HepG2 (cell line): ENCODE measurements around the gene MTA1. TPM values are rescaled to one million over a fixed set of nuclear protein-coding genes. Genes with fewer than 3 reads are reported as not detected.

Experiments
- CHD4 ChIP-seq: fragments of 200-600 bp; sonication (generic); IDR thresholded peaks from 2 replicates; pipeline ENCODE4 v1.7.0; 2017; ENCODE audit warnings: mild to moderate bottlenecking, low read length, borderline replicate concordance
- HDAC1 ChIP-seq: sonication (generic); formaldehyde crosslinking; IDR thresholded peaks from 2 replicates; pipeline ENCODE4 v1.5.1; 2020; ENCODE audit warnings: mild to moderate bottlenecking, missing genetic modification reagents
- HMGXB3 ChIP-seq: sonication (generic); formaldehyde crosslinking; IDR thresholded peaks from 2 replicates; pipeline ENCODE4 v1.4.0; 2020; ENCODE audit warnings: missing genetic modification reagents, borderline replicate concordance
- KAT7 ChIP-seq: IDR thresholded peaks from 2 replicates; pipeline ENCODE4 v1.6.1; 2018; ENCODE audit warnings: borderline replicate concordance, missing compliant biosample characterization
- NR2F6 ChIP-seq, 2 experiments: IDR thresholded peaks; 2 replicates each; pipeline ENCODE4 v1.6.1; 2016; ENCODE audit warnings: antibody characterized with exemption in 1 of 2, mild to moderate bottlenecking in 1 of 2
- PLRG1 ChIP-seq: fragments of 450-650 bp; conservative IDR thresholded peaks from 2 replicates; pipeline ENCODE4 v1.6.1; 2016
- TBP ChIP-seq: sonication (generic); formaldehyde crosslinking; IDR thresholded peaks from 2 replicates; pipeline ENCODE4 v1.5.0; 2020; ENCODE audit warnings: missing genetic modification reagents
- ZNF557 ChIP-seq: sonication (generic); formaldehyde crosslinking; IDR thresholded peaks from 2 replicates; pipeline ENCODE4 v1.4.0; 2020; ENCODE audit warnings: missing genetic modification reagents
- ZNF646 ChIP-seq: sonication (generic); formaldehyde crosslinking; IDR thresholded peaks from 2 replicates; pipeline ENCODE4 v1.9.0; 2021; ENCODE audit warnings: mild to moderate bottlenecking, missing genetic modification reagents
- ZNF780A ChIP-seq: sonication (generic); formaldehyde crosslinking; IDR thresholded peaks from 2 replicates; pipeline ENCODE4 v1.8.0; 2022; ENCODE audit warnings: mild to moderate bottlenecking, missing genetic modification reagents, moderate library complexity
- polyA plus RNA-seq, 8 experiments: library from polyadenylated mRNA; depleted of rRNA in 3 of 8; stranded (reverse) in 7 of 8; unstranded in 1 of 8; fragments of >200 nt; fragmentation: Illumina TruSeq in 4 of 8; extraction: Trizol in 4 of 8; gene quantifications; 2 replicates each; pipeline versions ENCODE4 v1.2.1 to v1.2.3, GENCODE V29; 2011 to 2016; ENCODE audit warnings: low read depth in 4 of 8, missing spikeins in 1 of 8, mixed read lengths in 1 of 8; ENCODE audit not compliant: insufficient read depth in 1 of 8
- total RNA-seq, 5 experiments: library from RNA; depleted of rRNA; stranded (reverse); fragments of >200 nt; fragmentation: Illumina TruSeq; extraction: Trizol; gene quantifications; 2 replicates each; pipeline ENCODE4 v1.2.3, GENCODE V29; 2016; ENCODE audit warnings: low read depth in 1 of 5
- TF ChIP-seq, protein P1 (sequence below): sonication (generic); formaldehyde crosslinking; IDR thresholded peaks from 2 replicates; pipeline ENCODE4 v1.5.0; 2020; ENCODE audit warnings: mild to moderate bottlenecking, missing genetic modification reagents, borderline replicate concordance
- TF ChIP-seq, protein P2 (sequence below): sonication (generic); formaldehyde crosslinking; IDR thresholded peaks from 2 replicates; pipeline ENCODE4 v1.8.1; 2023; ENCODE audit warnings: mild to moderate bottlenecking, missing genetic modification reagents

The MTA1 gene
- total and polyA plus RNA-seq, 2 of the 13 experiments (the other 11 are each of a cell fraction or from before 2014, with no cell fraction given): 35.2 to 85.8 TPM

DNA sequence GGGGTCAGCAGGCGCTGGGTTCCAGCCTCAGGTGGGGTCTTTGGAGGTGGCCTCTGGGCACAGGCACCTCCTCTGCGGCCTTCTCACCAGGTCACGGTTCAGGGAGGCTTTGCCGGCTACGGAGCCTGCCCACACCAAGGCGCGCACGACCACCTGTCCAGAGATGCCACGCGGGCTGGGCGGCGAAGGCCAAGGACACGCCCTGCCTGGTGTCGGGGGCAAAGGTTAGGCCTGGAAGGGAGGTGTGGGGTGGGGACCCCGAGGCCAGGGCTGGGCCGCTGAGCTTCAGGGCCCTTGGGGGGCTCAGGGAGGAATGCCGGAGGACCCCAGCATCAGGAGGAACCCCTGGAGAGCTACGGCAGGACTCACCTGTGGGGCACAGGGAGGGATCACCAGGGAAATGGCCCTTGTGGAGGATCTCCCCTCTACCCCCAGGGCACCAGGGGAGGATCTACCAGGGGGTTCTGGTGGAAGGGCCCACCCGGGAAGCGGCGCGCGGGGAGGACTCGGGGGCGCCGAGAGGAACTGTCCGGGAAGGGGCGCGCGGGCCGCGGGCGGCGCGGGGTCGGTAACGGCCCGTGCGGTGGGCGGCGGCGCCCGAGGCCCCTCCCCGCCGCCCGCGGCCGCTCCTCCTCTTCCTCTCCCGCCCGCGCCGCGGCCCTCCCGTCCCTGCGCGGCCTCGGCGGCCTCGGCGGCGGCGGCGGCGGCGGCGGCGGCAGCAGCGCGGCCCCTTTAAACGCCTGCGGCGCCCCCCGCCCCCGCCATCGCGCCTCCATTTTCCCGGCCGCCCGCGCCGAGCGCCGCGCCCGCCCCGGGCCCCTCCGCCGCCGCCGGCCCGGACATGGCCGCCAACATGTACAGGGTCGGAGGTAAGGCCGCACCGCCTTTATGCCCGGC is at the start of gene MTA1 (continued):
- TF ChIP-seq, protein P1, sequence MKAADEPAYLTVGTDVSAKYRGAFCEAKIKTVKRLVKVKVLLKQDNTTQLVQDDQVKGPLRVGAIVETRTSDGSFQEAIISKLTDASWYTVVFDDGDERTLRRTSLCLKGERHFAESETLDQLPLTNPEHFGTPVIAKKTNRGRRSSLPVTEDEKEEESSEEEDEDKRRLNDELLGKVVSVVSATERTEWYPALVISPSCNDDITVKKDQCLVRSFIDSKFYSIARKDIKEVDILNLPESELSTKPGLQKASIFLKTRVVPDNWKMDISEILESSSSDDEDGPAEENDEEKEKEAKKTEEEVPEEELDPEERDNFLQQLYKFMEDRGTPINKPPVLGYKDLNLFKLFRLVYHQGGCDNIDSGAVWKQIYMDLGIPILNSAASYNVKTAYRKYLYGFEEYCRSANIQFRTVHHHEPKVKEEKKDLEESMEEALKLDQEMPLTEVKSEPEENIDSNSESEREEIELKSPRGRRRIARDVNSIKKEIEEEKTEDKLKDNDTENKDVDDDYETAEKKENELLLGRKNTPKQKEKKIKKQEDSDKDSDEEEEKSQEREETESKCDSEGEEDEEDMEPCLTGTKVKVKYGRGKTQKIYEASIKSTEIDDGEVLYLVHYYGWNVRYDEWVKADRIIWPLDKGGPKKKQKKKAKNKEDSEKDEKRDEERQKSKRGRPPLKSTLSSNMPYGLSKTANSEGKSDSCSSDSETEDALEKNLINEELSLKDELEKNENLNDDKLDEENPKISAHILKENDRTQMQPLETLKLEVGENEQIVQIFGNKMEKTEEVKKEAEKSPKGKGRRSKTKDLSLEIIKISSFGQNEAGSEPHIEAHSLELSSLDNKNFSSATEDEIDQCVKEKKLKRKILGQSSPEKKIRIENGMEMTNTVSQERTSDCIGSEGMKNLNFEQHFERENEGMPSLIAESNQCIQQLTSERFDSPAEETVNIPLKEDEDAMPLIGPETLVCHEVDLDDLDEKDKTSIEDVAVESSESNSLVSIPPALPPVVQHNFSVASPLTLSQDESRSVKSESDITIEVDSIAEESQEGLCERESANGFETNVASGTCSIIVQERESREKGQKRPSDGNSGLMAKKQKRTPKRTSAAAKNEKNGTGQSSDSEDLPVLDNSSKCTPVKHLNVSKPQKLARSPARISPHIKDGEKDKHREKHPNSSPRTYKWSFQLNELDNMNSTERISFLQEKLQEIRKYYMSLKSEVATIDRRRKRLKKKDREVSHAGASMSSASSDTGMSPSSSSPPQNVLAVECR (CRISPR knock-in tag): peak; percentile 78
- TF ChIP-seq PLRG1: no peak
- TF ChIP-seq HMGXB3 (CRISPR knock-in tag): no peak
- TF ChIP-seq ZNF557 (CRISPR knock-in tag): no peak
- peak; percentile 79 for TF ChIP-seq NR2F6 (IDR thresholded peaks at IDR 0.05)
- TF ChIP-seq NR2F6 (CRISPR knock-in tag; IDR thresholded peaks at IDR 0.05): peak; percentile 86
- no peak for TF ChIP-seq TBP
- peak; percentile 87 for TF ChIP-seq HDAC1 (CRISPR knock-in tag)
- TF ChIP-seq, protein P2, sequence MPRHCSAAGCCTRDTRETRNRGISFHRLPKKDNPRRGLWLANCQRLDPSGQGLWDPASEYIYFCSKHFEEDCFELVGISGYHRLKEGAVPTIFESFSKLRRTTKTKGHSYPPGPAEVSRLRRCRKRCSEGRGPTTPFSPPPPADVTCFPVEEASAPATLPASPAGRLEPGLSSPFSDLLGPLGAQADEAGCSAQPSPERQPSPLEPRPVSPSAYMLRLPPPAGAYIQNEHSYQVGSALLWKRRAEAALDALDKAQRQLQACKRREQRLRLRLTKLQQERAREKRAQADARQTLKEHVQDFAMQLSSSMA (CRISPR knock-in tag): no peak
- no peak for TF ChIP-seq ZNF780A (CRISPR knock-in tag)
- no peak for TF ChIP-seq KAT7 (CRISPR knock-in tag)
- no peak for TF ChIP-seq ZNF646 (CRISPR knock-in tag)
- TF ChIP-seq CHD4: no peak
